OCI-LY1 (cell line): ENCODE data around the gene IRF7.

ENCODE experiments used
- EZH2 ChIP-seq: fragments of 200-600 bp; sonication (generic), shearing (Covaris generic); IDR thresholded peaks from 2 replicates; pipeline ENCODE4 v1.8.0; 2017; ENCODE audit warnings: borderline replicate concordance, mixed run types, mild to moderate bottlenecking, antibody characterized with exemption, low read length, moderate library complexity, mixed read lengths
- TF ChIP-seq, protein P1 (sequence below): fragments of 200-600 bp; sonication (generic), shearing (Covaris generic); IDR thresholded peaks from 2 replicates; pipeline ENCODE4 v1.5.1; 2017; ENCODE audit warnings: mild to moderate bottlenecking, antibody characterized with exemption, low read length, moderate library complexity, mixed read lengths

- TF ChIP-seq, protein P1, sequence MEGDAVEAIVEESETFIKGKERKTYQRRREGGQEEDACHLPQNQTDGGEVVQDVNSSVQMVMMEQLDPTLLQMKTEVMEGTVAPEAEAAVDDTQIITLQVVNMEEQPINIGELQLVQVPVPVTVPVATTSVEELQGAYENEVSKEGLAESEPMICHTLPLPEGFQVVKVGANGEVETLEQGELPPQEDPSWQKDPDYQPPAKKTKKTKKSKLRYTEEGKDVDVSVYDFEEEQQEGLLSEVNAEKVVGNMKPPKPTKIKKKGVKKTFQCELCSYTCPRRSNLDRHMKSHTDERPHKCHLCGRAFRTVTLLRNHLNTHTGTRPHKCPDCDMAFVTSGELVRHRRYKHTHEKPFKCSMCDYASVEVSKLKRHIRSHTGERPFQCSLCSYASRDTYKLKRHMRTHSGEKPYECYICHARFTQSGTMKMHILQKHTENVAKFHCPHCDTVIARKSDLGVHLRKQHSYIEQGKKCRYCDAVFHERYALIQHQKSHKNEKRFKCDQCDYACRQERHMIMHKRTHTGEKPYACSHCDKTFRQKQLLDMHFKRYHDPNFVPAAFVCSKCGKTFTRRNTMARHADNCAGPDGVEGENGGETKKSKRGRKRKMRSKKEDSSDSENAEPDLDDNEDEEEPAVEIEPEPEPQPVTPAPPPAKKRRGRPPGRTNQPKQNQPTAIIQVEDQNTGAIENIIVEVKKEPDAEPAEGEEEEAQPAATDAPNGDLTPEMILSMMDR: no peak
- no peak for TF ChIP-seq EZH2
Measured at GRCh38 chr11:616320-617198, 809 bp upstream of the IRF7 start.
